ENCODE measurements around the gene GNPAT. TPM values are rescaled to one million over a fixed set of nuclear protein-coding genes. Genes with fewer than 3 reads are reported as not detected.

GNPAT gene
- total and polyA plus RNA-seq, 2 of the 4 experiments (the other 2 are of a cell fraction), result 17.2 to 36.0 TPM

DNA sequence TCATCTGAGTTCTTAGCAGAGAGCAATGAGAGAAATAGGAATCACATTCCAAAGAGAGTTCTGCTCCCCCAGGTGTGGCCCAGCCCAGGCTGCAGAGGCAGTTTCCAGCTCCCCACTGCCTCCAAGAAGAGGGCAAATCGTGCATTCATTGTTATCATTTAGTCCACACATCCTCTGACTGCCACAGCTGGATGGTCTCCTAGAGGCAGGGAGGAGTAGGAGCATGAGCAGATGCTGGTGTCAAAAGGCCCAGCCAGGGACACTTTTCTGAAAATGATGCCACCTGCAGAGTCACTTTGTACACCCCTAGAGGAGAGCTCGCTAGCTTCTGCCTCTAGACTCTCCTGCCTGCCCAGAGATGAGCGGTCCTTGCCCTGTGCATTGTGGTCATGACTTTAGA is 33.6 kb upstream of the GNPAT start:
- H2BK15ac ChIP-seq (ENCODE audit: low read depth, low read length), result no peak overlapping the region
- H3K14ac ChIP-seq (replicated peaks; ENCODE audit: low read depth, low read length), result no peak overlapping the region
- no peaks in the 10 kb centered on the region for H3K36me3 ChIP-seq (ENCODE audit: control insufficient read depth, insufficient read depth, low read length)
- H2BK120ac ChIP-seq (ENCODE audit: low read depth, low read length), result no peak overlapping the region
- BruUV-seq (replicated peaks), result no TSS peak
- H3K56ac ChIP-seq (ENCODE audit: extremely low read depth, insufficient read depth, low read length), result no peak overlapping the region
- peak overlapping the region; percentile 8 for H2AFZ ChIP-seq (replicated peaks; ENCODE audit: low read length, poor library complexity)
- H4K91ac ChIP-seq (ENCODE audit: insufficient read depth, low read depth, low read length), result no peak overlapping the region
- no peaks in the 10 kb centered on the region for H4K20me1 ChIP-seq (ENCODE audit: insufficient read depth, low read length)
- DNase-seq (no peak), ATAC-seq (ENCODE audit: low read depth) (no peak)
- no peaks in the 10 kb centered on the region for H3K4me1 ChIP-seq (ENCODE audit: control insufficient read depth, insufficient read depth, low read length)
- no peak overlapping the region for H3K18ac ChIP-seq (ENCODE audit: low read depth, low read length)
- no peak overlapping the region for H3K9ac ChIP-seq (ENCODE audit: low read depth, low read length)
- H3K9me3 ChIP-seq (ENCODE audit: control insufficient read depth, insufficient read depth, low read length), result no peaks in the 10 kb centered on the region
- ChIA-PET POLR2A (ENCODE audit: unreplicated experiment) (no interaction called here), CTCF (interaction anchor here (0.6 to 1.0 kb wide), 2 partner anchors 44 to 159 kb away, joined by 3 read pairs; no protein-coding TSS in a partner anchor)
- peaks cover 19% of the 10 kb centered on the region for H3K27me3 ChIP-seq (ENCODE audit: control insufficient read depth, insufficient read depth, low read length)
- H2BK5ac ChIP-seq (ENCODE audit: low read depth, low read length, poor library complexity, severe bottlenecking), result no peak overlapping the region
- no peak overlapping the region for H4K5ac ChIP-seq (ENCODE audit: low read depth, low read length)
- H3K27ac ChIP-seq (ENCODE audit: insufficient read depth, low read length), result no peak overlapping the region
- no peak overlapping the region for H2AK5ac ChIP-seq (ENCODE audit: low read depth, low read length)
- H3K4ac ChIP-seq (ENCODE audit: low read depth, low read length), result no peak overlapping the region
- no peak overlapping the region for H2BK20ac ChIP-seq (ENCODE audit: low read depth, low read length)
- TF ChIP-seq RCOR1 (IDR thresholded peaks at IDR 0.05; ENCODE audit: insufficient replicate concordance, low read length), result no peak
- TF ChIP-seq MAFK (IDR thresholded peaks at IDR 0.05; ENCODE audit: low read depth, low read length), result no peak
- no peak for TF ChIP-seq CTCF (conservative IDR thresholded peaks at IDR 0.05; ENCODE audit: low read depth, low read length)
- TF ChIP-seq RFX5 (IDR thresholded peaks at IDR 0.05; ENCODE audit: low read depth, low read length), result no peak
- TF ChIP-seq ELK1 (IDR thresholded peaks at IDR 0.05; ENCODE audit: borderline replicate concordance, low read depth, low read length), result no peak
- TF ChIP-seq NFE2L2 (IDR thresholded peaks at IDR 0.05; ENCODE audit: low read depth, low read length), result no peak
- TF ChIP-seq MAZ (IDR thresholded peaks at IDR 0.05; ENCODE audit: borderline replicate concordance, low read depth, low read length), result no peak
- no peak for TF ChIP-seq MXI1 (IDR thresholded peaks at IDR 0.05; ENCODE audit: borderline replicate concordance, low read depth, low read length)
- TF ChIP-seq CEBPB (IDR thresholded peaks at IDR 0.05; ENCODE audit: low read depth, low read length), result no peak
- TF ChIP-seq CHD1 (IDR thresholded peaks at IDR 0.05; ENCODE audit: low read depth, low read length), result no peak
- no peak for TF ChIP-seq SMC3 (IDR thresholded peaks at IDR 0.05; ENCODE audit: low read depth, low read length)
- TF ChIP-seq BHLHE40 (IDR thresholded peaks at IDR 0.05; ENCODE audit: low read depth, low read length), result no peak
- no peak for TF ChIP-seq POLR2A (IDR thresholded peaks at IDR 0.05; ENCODE audit: low read depth, low read length)
- in situ Hi-C loops (cut with MboI; ENCODE audit: low sequenced_read_pairs) (no loop called here), dilution Hi-C loops (cut with HindIII; ENCODE audit: low sequenced_read_pairs, unreplicated experiment) (no loop called here), intact Hi-C loops (cut with micrococcal nuclease) (no loop called here)
- H3K4me3 ChIP-seq (ENCODE audit: insufficient read depth, low read depth, low read length), result no peak overlapping the region
- H3K9me1 ChIP-seq (ENCODE audit: insufficient read depth, low read length), result no peaks in the 10 kb centered on the region
- H3K79me1 ChIP-seq (ENCODE audit: low read depth in 1 of 2, low read length in 2 of 2), result no peaks in the 10 kb centered on the region
- H4K8ac ChIP-seq (ENCODE audit: low read depth in 2 of 2, low read length in 2 of 2), result no peak overlapping the region
- H3K4me2 ChIP-seq (ENCODE audit: low read depth, low read length), result no peak overlapping the region
- no peak overlapping the region for H3K23ac ChIP-seq (ENCODE audit: low read depth, low read length)
- no CpG with 5 or more reads among the region's 3 CpGs for WGBS, 2 experiments (ENCODE audit: extremely low coverage in 2 of 2, insufficient read length in 1 of 2)
- H2AK9ac ChIP-seq (replicated peaks; ENCODE audit: low read depth, low read length, poor library complexity), result no peak overlapping the region
